ENCODE results near the gene HNRNPA0. TPM values are rescaled to one million over a fixed set of nuclear protein-coding genes. Genes with fewer than 3 reads are reported as not detected.

Gene HNRNPA0
- total and polyA plus RNA-seq, 9 donors, result 9.2 to 55.2 (median 42.7) TPM

DNA sequence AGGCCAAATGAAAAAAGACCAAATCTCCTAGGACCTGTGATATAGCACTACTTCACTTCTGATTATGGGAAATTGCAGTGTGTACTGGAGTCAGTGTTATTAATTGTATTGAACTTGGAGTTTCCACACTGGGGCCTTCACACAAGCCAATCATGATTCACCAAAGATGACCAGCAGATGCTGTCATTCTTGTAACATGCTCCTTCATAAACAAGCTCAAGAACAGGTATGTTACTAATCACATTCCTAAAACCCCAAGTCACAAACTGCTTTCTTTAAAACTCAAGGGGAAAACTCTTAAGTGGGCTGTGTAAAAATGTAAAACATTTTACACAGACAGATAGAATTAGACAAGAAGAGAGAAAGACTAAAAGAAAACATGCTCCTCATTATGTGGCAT lies 23.8 kb downstream of the HNRNPA0 start:
- Histone ChIP-seq H3K9me3 (replicated peaks; ENCODE audit: control insufficient read depth, low read depth, low read length) (no peaks in the 10 kb centered on the region), H3K27ac (ENCODE audit: low read length) (no peak overlapping the region), H3K4me1 (ENCODE audit: control insufficient read depth, insufficient read depth, low read length) (peaks cover 3% of the 10 kb centered on the region), H3K27me3 (ENCODE audit: control insufficient read depth, insufficient read depth, low read length) (no peaks in the 10 kb centered on the region), H3K4me3 (ENCODE audit: low read length) (no peak overlapping the region), H3K36me3 (ENCODE audit: control insufficient read depth, insufficient read depth, low read length) (no peaks in the 10 kb centered on the region)
- DNase-seq, result no peak

DNA sequence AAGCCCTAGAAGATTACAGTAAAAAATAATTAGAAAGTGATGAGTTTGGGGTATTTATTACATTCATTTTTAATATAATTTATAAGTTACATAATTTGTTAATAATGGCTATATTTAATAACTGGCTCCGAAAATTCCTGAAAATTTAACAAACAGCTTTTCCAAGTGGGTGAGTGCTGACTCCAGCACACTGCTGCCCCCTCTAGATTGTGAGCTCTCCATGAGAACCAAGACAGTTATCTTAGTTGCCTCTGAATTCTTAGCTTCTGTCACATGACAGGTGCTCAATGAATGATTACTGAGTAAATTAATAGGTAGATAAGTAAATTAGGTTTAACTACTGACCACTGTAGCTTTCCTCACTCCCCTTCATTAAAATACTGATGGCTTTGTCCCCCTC lies 26.1 kb downstream of the HNRNPA0 start:
- no peak for DNase-seq
- H3K27me3 ChIP-seq (ENCODE audit: control insufficient read depth, insufficient read depth, low read length), result no peaks in the 10 kb centered on the region
- no peak overlapping the region for H3K4me3 ChIP-seq (ENCODE audit: low read length)
- no peaks in the 10 kb centered on the region for H3K9me3 ChIP-seq (replicated peaks; ENCODE audit: control insufficient read depth, low read depth, low read length)
- no CpG with 5 or more reads among the region's 1 CpG for WGBS (ENCODE audit: insufficient coverage)
- H3K36me3 ChIP-seq (ENCODE audit: control insufficient read depth, insufficient read depth, low read length), result no peaks in the 10 kb centered on the region
- H3K4me1 ChIP-seq (ENCODE audit: control insufficient read depth, insufficient read depth, low read length), result no peaks in the 10 kb centered on the region
- no peak overlapping the region for H3K27ac ChIP-seq (ENCODE audit: low read length)

DNA sequence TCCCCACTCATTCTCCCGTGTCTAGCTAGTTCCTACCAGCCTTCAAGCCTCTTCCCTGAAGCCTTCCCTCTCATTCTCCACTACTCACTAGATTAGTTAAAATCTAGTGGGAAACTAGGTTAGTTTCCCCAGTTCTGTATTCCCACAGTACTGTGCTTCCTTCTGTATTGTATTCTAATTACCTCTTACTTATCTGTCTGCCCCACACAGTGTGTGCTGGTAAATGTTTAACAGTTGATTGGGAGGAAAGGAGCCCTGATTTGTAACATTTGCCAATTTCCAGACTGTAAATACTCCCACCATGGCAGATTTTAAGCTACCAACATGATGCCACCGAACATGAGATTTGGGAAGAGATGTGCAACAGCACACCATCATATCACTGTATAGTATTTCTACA lies 26.5 kb downstream of the HNRNPA0 start:
- no peak for DNase-seq
- WGBS (ENCODE audit: insufficient coverage), result no CpG with 5 or more reads among the region's 2 CpGs
- no peaks in the 10 kb centered on the region for H3K36me3 ChIP-seq (ENCODE audit: control insufficient read depth, insufficient read depth, low read length)
- H3K27me3 ChIP-seq (ENCODE audit: control insufficient read depth, insufficient read depth, low read length), result no peaks in the 10 kb centered on the region
- H3K4me1 ChIP-seq (ENCODE audit: control insufficient read depth, insufficient read depth, low read length), result no peaks in the 10 kb centered on the region
- H3K9me3 ChIP-seq (replicated peaks; ENCODE audit: control insufficient read depth, low read depth, low read length), result no peaks in the 10 kb centered on the region
- no peak overlapping the region for H3K27ac ChIP-seq (ENCODE audit: low read length)
- no peak overlapping the region for H3K4me3 ChIP-seq (ENCODE audit: low read length)

DNA sequence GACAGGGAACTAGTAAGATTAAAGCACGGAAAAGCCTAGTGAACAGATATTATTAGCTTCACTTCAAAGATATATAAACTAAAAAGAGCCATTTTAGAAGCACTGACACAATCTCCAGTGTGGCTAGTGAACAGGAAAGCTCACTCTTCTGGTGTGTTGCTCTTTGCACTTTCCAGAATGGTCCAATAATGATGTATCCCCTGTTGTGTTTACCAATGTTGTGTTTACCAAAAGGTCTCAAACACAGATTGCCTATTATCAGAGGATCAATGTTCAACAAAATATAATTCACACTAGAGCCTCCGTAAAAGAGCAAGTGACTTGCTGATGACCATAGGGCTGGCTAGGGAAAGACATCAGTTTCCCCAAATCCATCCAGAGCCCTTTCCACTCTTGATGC lies 29.9 kb downstream of the HNRNPA0 start:
- DNase-seq, result no peak
- Histone ChIP-seq H3K27ac (ENCODE audit: low read length) (no peak overlapping the region), H3K36me3 (ENCODE audit: control insufficient read depth, insufficient read depth, low read length) (no peaks in the 10 kb centered on the region), H3K4me1 (ENCODE audit: control insufficient read depth, insufficient read depth, low read length) (no peaks in the 10 kb centered on the region), H3K9me3 (replicated peaks; ENCODE audit: control insufficient read depth, low read depth, low read length) (no peaks in the 10 kb centered on the region), H3K27me3 (ENCODE audit: control insufficient read depth, insufficient read depth, low read length) (no peaks in the 10 kb centered on the region), H3K4me3 (ENCODE audit: low read length) (no peak overlapping the region)
- WGBS (ENCODE audit: insufficient coverage), result no CpG with 5 or more reads among the region's 2 CpGs

DNA sequence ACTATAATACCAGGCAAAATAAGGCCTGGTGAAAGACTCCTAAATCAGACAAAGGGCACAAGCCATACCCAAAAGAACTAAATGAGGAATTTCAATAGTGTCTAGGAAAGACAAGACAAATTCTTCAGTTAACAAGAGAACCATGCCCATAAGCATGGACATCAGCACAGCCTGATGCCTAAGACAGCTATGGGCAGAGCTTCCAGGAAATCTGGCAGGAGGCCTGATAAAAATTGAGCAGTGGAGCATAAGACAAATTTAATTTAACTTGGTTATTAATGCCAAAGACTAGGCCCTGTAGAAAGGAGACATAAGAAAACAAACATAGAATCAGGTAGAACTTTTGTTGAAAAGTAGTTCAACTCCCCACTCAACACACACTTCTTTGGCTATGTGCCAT lies 35.6 kb downstream of the HNRNPA0 start:
- Histone ChIP-seq H3K4me3 (ENCODE audit: low read length) (no peak overlapping the region), H3K9me3 (replicated peaks; ENCODE audit: control insufficient read depth, low read depth, low read length) (no peaks in the 10 kb centered on the region), H3K27ac (ENCODE audit: low read length) (no peak overlapping the region), H3K4me1 (ENCODE audit: control insufficient read depth, insufficient read depth, low read length) (no peaks in the 10 kb centered on the region), H3K27me3 (ENCODE audit: control insufficient read depth, insufficient read depth, low read length) (no peaks in the 10 kb centered on the region), H3K36me3 (ENCODE audit: control insufficient read depth, insufficient read depth, low read length) (no peaks in the 10 kb centered on the region)
- no peak for DNase-seq

DNA sequence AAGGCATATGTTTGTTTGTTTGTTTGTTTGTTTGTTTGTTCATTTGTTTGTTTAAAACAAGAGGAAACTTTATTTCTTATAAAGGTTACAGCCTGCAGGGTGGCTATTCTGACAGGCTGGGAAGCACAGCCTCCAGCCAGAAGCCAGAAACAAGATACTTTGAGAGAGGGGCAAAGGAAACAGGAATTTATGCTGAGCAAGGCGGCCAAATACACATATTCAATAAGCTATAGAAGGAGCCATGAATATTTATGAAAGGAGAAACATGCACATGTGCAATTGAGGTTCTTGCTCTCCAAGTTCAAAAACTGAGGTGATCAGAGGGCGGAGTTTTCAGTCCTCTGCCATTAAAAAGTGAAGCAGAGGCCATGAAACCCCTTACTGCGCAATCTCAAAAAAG lies 37.8 kb downstream of the HNRNPA0 start:
- Histone ChIP-seq H3K27ac (ENCODE audit: low read length) (no peak overlapping the region), H3K4me3 (ENCODE audit: low read length) (no peak overlapping the region), H3K36me3 (ENCODE audit: control insufficient read depth, insufficient read depth, low read length) (no peaks in the 10 kb centered on the region), H3K4me1 (ENCODE audit: control insufficient read depth, insufficient read depth, low read length) (no peaks in the 10 kb centered on the region), H3K27me3 (ENCODE audit: control insufficient read depth, insufficient read depth, low read length) (no peaks in the 10 kb centered on the region), H3K9me3 (replicated peaks; ENCODE audit: control insufficient read depth, low read depth, low read length) (no peaks in the 10 kb centered on the region)
- no CpG with 5 or more reads among the region's 3 CpGs for WGBS (ENCODE audit: insufficient coverage)
- DNase-seq, result no peak

DNA sequence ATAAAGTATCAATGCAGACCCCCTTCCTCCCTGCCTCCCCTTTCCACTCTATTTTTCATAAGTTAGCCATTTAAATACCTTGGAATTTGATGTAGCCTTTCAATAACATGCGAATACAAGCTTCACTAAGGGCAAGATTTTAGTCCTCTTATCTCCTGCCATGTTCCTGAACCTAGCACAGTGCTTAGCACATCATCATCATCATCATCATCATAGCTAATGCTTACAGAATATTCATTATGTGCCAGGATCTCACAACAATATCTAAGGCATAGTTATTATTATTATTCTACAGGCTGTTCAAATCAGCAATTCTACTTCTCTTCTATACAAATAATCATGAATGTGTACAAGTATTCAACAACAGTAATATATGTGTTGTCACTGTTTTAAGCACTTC lies 38.7 kb downstream of the HNRNPA0 start:
- no peaks in the 10 kb centered on the region for H3K27me3 ChIP-seq (ENCODE audit: control insufficient read depth, insufficient read depth, low read length)
- DNase-seq, result no peak
- no peak overlapping the region for H3K27ac ChIP-seq (ENCODE audit: low read length)
- H3K9me3 ChIP-seq (replicated peaks; ENCODE audit: control insufficient read depth, low read depth, low read length), result no peaks in the 10 kb centered on the region
- H3K36me3 ChIP-seq (ENCODE audit: control insufficient read depth, insufficient read depth, low read length), result no peaks in the 10 kb centered on the region
- 75% methylated on average over 1 of the region's 1 CpG for WGBS (ENCODE audit: insufficient coverage)
- H3K4me1 ChIP-seq (ENCODE audit: control insufficient read depth, insufficient read depth, low read length), result no peaks in the 10 kb centered on the region
- no peak overlapping the region for H3K4me3 ChIP-seq (ENCODE audit: low read length)

DNA sequence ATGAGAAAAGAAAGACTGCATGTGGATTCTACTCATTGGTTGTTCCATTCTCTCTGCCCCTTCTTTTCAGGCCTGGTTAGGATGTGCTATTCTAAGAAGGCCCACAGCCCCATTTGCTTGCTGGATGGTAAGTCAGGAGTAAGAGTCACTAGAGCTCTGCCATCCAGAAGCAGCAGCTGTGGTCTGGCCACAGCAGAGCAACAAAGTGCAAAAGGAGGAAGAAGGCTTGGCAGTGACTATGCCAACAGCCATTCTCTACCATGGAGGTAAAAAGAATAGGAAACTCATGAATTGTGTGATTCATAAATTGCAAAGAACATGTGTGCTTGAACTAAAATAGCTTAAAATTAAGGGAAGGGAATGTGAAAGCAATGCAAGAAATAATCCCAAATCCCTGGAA lies 39.2 kb downstream of the HNRNPA0 start:
- H3K27ac ChIP-seq (ENCODE audit: low read length), result no peak overlapping the region
- H3K4me3 ChIP-seq (ENCODE audit: low read length), result no peak overlapping the region
- no peaks in the 10 kb centered on the region for H3K27me3 ChIP-seq (ENCODE audit: control insufficient read depth, insufficient read depth, low read length)
- no peaks in the 10 kb centered on the region for H3K4me1 ChIP-seq (ENCODE audit: control insufficient read depth, insufficient read depth, low read length)
- no peak for DNase-seq
- no peaks in the 10 kb centered on the region for H3K9me3 ChIP-seq (replicated peaks; ENCODE audit: control insufficient read depth, low read depth, low read length)
- no peaks in the 10 kb centered on the region for H3K36me3 ChIP-seq (ENCODE audit: control insufficient read depth, insufficient read depth, low read length)

DNA sequence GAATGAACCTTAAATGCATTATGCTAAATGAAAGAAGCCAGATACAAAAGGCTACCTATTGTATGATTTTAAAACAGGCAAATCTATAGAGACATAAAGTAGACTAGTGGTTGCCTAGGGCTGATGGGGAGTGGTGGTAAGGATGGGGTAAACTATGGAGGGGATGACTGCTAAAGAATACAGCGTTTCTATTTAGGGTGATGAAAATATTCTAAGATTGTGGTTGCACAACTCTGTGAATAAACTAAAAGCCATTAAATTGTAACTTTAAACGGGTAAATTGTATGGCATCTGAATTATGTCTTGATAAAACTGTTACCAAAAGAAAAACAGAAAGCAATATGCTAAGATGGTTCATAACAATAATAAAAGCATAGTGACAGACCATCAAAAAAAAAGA lies 39.7 kb downstream of the HNRNPA0 start:
- no peaks in the 10 kb centered on the region for H3K9me3 ChIP-seq (replicated peaks; ENCODE audit: control insufficient read depth, low read depth, low read length)
- WGBS (ENCODE audit: insufficient coverage), result no CpG with 5 or more reads among the region's 2 CpGs
- no peak overlapping the region for H3K4me3 ChIP-seq (ENCODE audit: low read length)
- H3K27ac ChIP-seq (ENCODE audit: low read length), result no peak overlapping the region
- no peaks in the 10 kb centered on the region for H3K27me3 ChIP-seq (ENCODE audit: control insufficient read depth, insufficient read depth, low read length)
- no peaks in the 10 kb centered on the region for H3K4me1 ChIP-seq (ENCODE audit: control insufficient read depth, insufficient read depth, low read length)
- peaks cover under 1% of the 10 kb centered on the region for H3K36me3 ChIP-seq (ENCODE audit: control insufficient read depth, insufficient read depth, low read length)
- DNase-seq, result no peak

DNA sequence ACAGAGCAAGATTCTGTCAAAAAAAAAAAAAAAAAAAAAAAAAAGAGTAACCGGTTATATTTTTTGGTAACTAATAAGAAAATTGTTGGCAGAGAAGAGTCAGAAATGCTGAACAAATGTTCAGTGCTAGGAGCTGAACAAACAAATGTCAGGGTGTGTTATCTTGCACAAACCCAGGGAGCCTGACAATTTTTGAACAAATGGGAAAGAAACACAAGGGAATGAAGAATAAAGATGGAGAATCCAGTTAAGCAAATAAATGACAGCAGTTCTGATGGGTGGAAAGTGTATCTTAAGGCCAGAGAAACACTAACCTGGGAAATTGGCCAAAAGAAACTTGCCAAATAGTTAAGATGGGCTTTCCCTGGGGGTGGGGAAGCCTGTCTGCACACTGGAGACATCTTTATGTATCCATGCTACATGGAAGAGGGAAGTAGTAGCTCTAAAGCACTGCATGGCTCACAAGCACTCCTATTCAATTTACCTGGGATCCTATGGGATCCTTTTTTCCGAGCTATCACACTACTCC lies 42.0 kb downstream of the HNRNPA0 start:
- DNase-seq, result peak; percentile 12
- no CpG with 5 or more reads among the region's 2 CpGs for WGBS (ENCODE audit: insufficient coverage)
- Histone ChIP-seq H3K27ac (ENCODE audit: low read length) (no peak overlapping the region), H3K4me1 (ENCODE audit: control insufficient read depth, insufficient read depth, low read length) (no peaks in the 10 kb centered on the region), H3K36me3 (ENCODE audit: control insufficient read depth, insufficient read depth, low read length) (peaks cover 2% of the 10 kb centered on the region), H3K4me3 (ENCODE audit: low read length) (no peak overlapping the region), H3K27me3 (ENCODE audit: control insufficient read depth, insufficient read depth, low read length) (no peaks in the 10 kb centered on the region), H3K9me3 (replicated peaks; ENCODE audit: control insufficient read depth, low read depth, low read length) (no peaks in the 10 kb centered on the region)

DNA sequence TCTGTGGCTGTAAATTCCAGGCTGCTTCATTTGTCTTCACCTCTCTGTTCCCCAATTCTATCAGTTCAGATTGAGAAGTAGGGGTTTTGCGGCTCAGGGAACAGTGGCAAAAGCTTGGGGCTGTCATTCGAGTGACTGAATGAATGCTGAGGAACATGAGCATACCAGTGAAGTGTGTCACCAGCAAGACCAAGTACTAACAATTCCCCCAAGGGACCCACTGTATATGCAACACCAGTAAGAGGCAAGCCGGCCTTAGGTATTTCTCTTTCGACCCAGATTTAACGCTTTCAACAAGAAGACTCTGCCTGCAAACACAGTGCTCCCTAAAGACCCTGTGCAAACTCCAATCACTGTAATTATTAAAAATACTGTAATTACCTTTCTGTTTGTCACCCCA lies 44.1 kb downstream of the HNRNPA0 start:
- WGBS (ENCODE audit: insufficient coverage), result 86% methylated on average over 1 of the region's 5 CpGs
- H3K27me3 ChIP-seq (ENCODE audit: control insufficient read depth, insufficient read depth, low read length), result no peaks in the 10 kb centered on the region
- no peaks in the 10 kb centered on the region for H3K4me1 ChIP-seq (ENCODE audit: control insufficient read depth, insufficient read depth, low read length)
- no peaks in the 10 kb centered on the region for H3K9me3 ChIP-seq (replicated peaks; ENCODE audit: control insufficient read depth, low read depth, low read length)
- no peak for DNase-seq
- H3K27ac ChIP-seq (ENCODE audit: low read length), result no peak overlapping the region
- H3K36me3 ChIP-seq (ENCODE audit: control insufficient read depth, insufficient read depth, low read length), result peaks cover 2% of the 10 kb centered on the region
- H3K4me3 ChIP-seq (ENCODE audit: low read length), result no peak overlapping the region
